NCI-H1092 treated with DMSO at 0.1 percent for 48 hours (cell line): ENCODE measurements around the gene PMVK.

ENCODE experiments used
- DNase-seq: peaks from one replicate; lab custom pipeline; 2025; lab: John Stamatoyannopoulos, UW

The PMVK gene

DNA sequence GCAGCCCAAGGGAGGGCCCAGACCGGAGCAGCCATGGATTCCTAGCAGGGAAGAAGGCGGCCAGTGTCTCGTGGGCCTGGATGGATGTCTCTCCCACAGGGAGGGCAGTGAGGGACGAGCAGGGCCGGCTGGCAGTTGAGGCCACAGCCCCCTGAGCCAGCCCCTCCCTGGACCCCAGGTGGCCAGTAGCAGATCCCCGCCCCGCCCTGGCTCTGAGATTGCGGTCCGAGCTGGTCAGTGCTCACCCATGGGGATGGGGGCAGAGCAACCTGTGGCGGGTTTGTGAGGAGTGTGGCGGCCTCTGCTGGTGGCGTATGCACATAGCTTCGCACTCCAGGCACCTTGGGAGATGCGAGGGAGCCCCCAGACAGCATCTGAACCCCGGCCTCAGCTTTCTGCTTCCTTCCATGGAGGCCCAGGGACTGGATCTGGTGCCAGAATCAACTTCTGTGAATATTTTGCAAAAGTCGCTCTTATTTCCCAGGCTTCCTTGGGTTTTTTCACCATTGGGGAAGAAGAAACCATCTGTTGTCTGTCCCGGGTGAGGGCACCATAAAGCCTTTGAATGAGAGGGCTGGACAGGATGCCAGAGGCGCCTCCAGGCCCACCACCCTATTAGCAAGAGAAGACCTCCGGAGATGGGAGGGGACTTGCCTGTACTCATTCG, 58.0 kb downstream of the PMVK start:
- peak; percentile 68 for DNase-seq

DNA sequence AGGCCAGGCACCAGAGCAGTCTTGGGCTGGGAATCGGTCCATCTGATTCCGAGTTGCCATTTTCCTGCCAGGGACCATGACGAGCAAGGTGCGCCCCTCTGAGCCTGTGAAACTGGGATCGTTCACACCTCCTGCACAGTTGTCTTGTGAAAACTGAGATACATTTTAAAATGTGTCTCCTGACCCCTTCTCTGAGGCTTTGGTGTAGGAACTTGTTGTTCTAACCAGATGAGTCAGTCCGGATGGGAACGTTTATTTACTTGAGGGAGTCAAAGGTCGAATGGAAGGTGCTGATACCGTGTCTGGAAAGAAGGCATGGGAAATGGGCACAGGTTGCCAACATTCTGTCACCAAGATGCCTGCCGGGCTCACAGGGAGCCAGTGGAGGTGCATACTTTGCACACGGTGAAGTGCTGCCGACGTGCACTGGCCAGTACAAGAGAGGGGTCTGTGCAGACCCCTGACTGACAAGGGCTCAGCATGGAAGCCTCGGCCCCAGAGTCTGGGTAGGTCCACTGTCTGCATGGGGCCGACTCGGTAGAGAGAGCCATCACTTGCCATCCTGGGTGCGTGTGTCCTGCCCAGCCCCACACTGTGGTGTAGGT, 59.0 kb downstream of the PMVK start:
- DNase-seq, result no peak

DNA sequence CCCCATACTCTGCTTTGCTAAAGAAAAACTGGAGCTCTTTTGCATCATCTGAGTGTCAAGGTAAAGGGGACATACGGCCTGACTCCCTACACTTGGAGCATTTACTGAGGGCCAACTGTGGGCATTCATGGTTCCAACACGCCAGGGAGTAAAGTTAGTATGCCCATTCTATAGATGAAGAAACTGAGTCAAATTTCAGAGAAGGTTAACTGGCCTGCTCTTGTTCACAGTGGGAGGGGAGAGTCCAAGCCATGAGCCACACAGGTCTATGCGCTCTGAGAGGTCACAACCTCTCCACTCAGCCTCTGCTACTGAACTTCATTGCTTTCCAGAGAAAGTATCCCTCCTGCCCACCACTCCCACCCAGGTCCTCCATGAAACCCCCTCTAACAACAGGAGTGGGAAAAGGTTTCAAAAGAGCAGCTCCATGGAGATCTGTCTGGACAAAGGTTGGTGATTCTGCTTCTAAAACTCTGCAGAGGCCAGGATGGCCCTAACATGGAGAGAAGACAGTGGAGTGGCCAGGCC, 59.6 kb downstream of the PMVK start:
- no peak for DNase-seq
